ENCODE measurements around the gene PDGFB. TPM values are rescaled to one million over a fixed set of nuclear protein-coding genes. Genes with fewer than 3 reads are reported as not detected.

The PDGFB gene
- total and polyA plus RNA-seq, 9 of the 15 experiments (the other 6 are each of a cell fraction or from before 2014, with no cell fraction given) = 0.07 to 4.0 (median 0.48) TPM; not detected in 1

GRCh38 chr22:39205344-39206021 is 39.3 kb downstream of the PDGFB start (continued):
- TF ChIP-seq, protein P1, sequence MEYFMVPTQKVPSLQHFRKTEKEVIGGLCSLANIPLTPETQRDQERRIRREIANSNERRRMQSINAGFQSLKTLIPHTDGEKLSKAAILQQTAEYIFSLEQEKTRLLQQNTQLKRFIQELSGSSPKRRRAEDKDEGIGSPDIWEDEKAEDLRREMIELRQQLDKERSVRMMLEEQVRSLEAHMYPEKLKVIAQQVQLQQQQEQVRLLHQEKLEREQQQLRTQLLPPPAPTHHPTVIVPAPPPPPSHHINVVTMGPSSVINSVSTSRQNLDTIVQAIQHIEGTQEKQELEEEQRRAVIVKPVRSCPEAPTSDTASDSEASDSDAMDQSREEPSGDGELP (CRISPR knock-in tag; IDR thresholded peaks at IDR 0.05; ENCODE audit: borderline replicate concordance) = peak; percentile 44; the same call in 1 of the 2 replicates
- TF ChIP-seq LARP7 (IDR thresholded peaks at IDR 0.05) (no peak), MTF1 (CRISPR knock-in tag; IDR thresholded peaks at IDR 0.05; ENCODE audit: borderline replicate concordance) (no peak), RFX7 (CRISPR knock-in tag; IDR thresholded peaks at IDR 0.05) (no peak), ARID1B (IDR thresholded peaks at IDR 0.05) (peak; percentile 51), SMARCE1 (IDR thresholded peaks at IDR 0.05) (peak; percentile 68), ZNF224 (CRISPR knock-in tag; IDR thresholded peaks at IDR 0.05) (no peak), IFI16 (CRISPR knock-in tag; IDR thresholded peaks at IDR 0.05) (no peak), BHLHE40 (IDR thresholded peaks at IDR 0.05; ENCODE audit: low read length) (peak; percentile 50; the same call in 1 of the 2 replicates), RBFOX2 (IDR thresholded peaks at IDR 0.05; ENCODE audit: low read depth, low read length) (no peak), ZNF354B (CRISPR knock-in tag; IDR thresholded peaks at IDR 0.05) (no peak), TBL1XR1 (IDR thresholded peaks at IDR 0.05; ENCODE audit: low read length in 2 of 2) (no peak), EP400 (IDR thresholded peaks at IDR 0.05) (no peak), MAX (CRISPR knock-in tag; IDR thresholded peaks at IDR 0.05) (0 out of 2 replicates have a peak, but pooled peaks have one; percentile 21), ZNF175 (CRISPR knock-in tag; IDR thresholded peaks at IDR 0.05; ENCODE audit: low read depth) (no peak), FOXA3 (CRISPR knock-in tag; conservative IDR thresholded peaks at IDR 0.05 in 1 of 2, IDR thresholded peaks at IDR 0.05 in 1 of 2) (no peak), ZNF239 (CRISPR knock-in tag; IDR thresholded peaks at IDR 0.05) (no peak), GTF2B (IDR thresholded peaks at IDR 0.05; ENCODE audit: extremely low read depth, insufficient read length) (no peak), SMARCA4 (IDR thresholded peaks at IDR 0.05) (peak; percentile 60; the same call in 1 of the 2 replicates), COPS2 (conservative IDR thresholded peaks at IDR 0.05) (no peak), CC2D1A (IDR thresholded peaks at IDR 0.05) (no peak), CTCFL (IDR thresholded peaks at IDR 0.05; ENCODE audit: borderline replicate concordance, insufficient read depth, low read depth, low read length, poor library complexity, severe bottlenecking) (no peak), CXXC5 (CRISPR knock-in tag; IDR thresholded peaks at IDR 0.05) (no peak)
- TF ChIP-seq, protein P2, sequence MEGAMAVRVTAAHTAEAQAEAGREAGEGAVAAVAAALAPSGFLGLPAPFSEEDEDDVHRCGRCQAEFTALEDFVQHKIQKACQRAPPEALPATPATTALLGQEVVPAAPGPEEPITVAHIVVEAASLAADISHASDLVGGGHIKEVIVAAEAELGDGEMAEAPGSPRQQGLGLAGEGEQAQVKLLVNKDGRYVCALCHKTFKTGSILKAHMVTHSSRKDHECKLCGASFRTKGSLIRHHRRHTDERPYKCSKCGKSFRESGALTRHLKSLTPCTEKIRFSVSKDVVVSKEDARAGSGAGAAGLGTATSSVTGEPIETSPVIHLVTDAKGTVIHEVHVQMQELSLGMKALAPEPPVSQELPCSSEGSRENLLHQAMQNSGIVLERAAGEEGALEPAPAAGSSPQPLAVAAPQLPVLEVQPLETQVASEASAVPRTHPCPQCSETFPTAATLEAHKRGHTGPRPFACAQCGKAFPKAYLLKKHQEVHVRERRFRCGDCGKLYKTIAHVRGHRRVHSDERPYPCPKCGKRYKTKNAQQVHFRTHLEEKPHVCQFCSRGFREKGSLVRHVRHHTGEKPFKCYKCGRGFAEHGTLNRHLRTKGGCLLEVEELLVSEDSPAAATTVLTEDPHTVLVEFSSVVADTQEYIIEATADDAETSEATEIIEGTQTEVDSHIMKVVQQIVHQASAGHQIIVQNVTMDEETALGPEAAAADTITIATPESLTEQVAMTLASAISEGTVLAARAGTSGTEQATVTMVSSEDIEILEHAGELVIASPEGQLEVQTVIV (CRISPR knock-in tag; IDR thresholded peaks at IDR 0.05; ENCODE audit: borderline replicate concordance) = no peak

Measured in K562 (cell line).